Stimulated activated CD8-positive, alpha-beta memory T cell treated with anti-CD3 and anti-CD28 coated beads, Interleukin-4, amount 100 ng/mL, for 1 hour (primary cell): ENCODE results near the gene TIMM9.
"Not testable (repeated sequence)": the region's sequence is repeated elsewhere in the genome, so short reads cannot be mapped to it uniquely, and the experiment has no call there.

Source experiments
- DNase-seq, 2 donors: peaks; one replicate each; pipeline ENCODE4 v3.0.0-alpha.2; 2020; ENCODE audit warnings: low read depth in 2 of 2, low spot score in 1 of 2

TIMM9 gene

GRCh38 chr14:58427281-58428117 lies at the start of gene TIMM9, which contains the start of gene KIAA0586:
Gene TIMM9, minus strand, starts transcription at chr14:58427531. Its CDS starts 15,586 bp downstream, at chr14:58411945.
Gene KIAA0586, plus strand, starts transcription at chr14:58427719. Its CDS starts 546 bp downstream, at chr14:58428265.
- DNase-seq, result peak; percentile 87 to 91

- DNase-seq, result no peak
Observed at GRCh38 chr14:58476320-58476719, 49.0 kb upstream of the TIMM9 start.

- no peak for DNase-seq
Observed at GRCh38 chr14:58469309-58469708, 42.0 kb upstream of the TIMM9 start.

GRCh38 chr14:58467575-58467974 lies 40.2 kb upstream of the TIMM9 start:
- no peak for DNase-seq

- DNase-seq, result no peak
Observed at GRCh38 chr14:58466459-58466858, 39.1 kb upstream of the TIMM9 start.

- no peak for DNase-seq
Observed at GRCh38 chr14:58465421-58465820, 38.1 kb upstream of the TIMM9 start.

- DNase-seq, result no peak
Observed at GRCh38 chr14:58464652-58465051, 37.3 kb upstream of the TIMM9 start.

- DNase-seq, result no peak
Observed at GRCh38 chr14:58463147-58463546, 35.8 kb upstream of the TIMM9 start.

- no peak for DNase-seq
Observed at GRCh38 chr14:58460772-58461171, 33.4 kb upstream of the TIMM9 start.

GRCh38 chr14:58455593-58456265 lies 28.4 kb upstream of the TIMM9 start:
- no peak for DNase-seq

- no peak for DNase-seq
Observed at GRCh38 chr14:58444627-58445026, 17.3 kb upstream of the TIMM9 start.

- DNase-seq, result no peak
Observed at GRCh38 chr14:58439476-58439875, 12.1 kb upstream of the TIMM9 start.

GRCh38 chr14:58430156-58430555 lies 2.8 kb upstream of the TIMM9 start:
- DNase-seq, result no peak

GRCh38 chr14:58428118-58428683 lies 870 bp upstream of the TIMM9 start:
- no peak for DNase-seq

GRCh38 chr14:58426670-58427280 lies 556 bp downstream of the TIMM9 start:
- peak; percentile 11 to 17 for DNase-seq

- not testable (repeated sequence) for DNase-seq
Observed at GRCh38 chr14:58416934-58417333, 10.4 kb downstream of the TIMM9 start.

GRCh38 chr14:58415636-58416547 lies 11.4 kb downstream of the TIMM9 start:
- DNase-seq, result no peak

- DNase-seq, result no peak
Observed at GRCh38 chr14:58414845-58415244, 12.5 kb downstream of the TIMM9 start.

- DNase-seq, result no peak
Observed at GRCh38 chr14:58408681-58409215, 18.6 kb downstream of the TIMM9 start.

GRCh38 chr14:58401587-58401986 lies 25.7 kb downstream of the TIMM9 start:
- DNase-seq, result no peak
